ENCODE data around the gene LDLRAD1. TPM values are rescaled to one million over a fixed set of nuclear protein-coding genes. Genes with fewer than 3 reads are reported as not detected.

Gene LDLRAD1
- total and polyA plus RNA-seq, 2 donors (not counting 3 experiments of a cell fraction or from before 2014, with no cell fraction given), result not detected

- Histone ChIP-seq H3K9me3 (replicated peaks; ENCODE audit: control insufficient read depth, insufficient read depth, low read length) (no peaks in the 10 kb centered on the region), H3K36me3 (ENCODE audit: control insufficient read depth in 2 of 2, extremely low read depth in 1 of 2, insufficient read depth in 2 of 2, low read length in 2 of 2) (peaks cover 19 to 26% of the 10 kb centered on the region in 2 experiments), H4K20me1 (replicated peaks; ENCODE audit: control insufficient read depth, extremely low read depth, insufficient read depth, low read length) (no peaks in the 10 kb centered on the region), H3K9me1 (replicated peaks; ENCODE audit: control insufficient read depth, extremely low read depth, insufficient read depth, low read length) (no peaks in the 10 kb centered on the region), H3K9ac (replicated peaks; ENCODE audit: extremely low read depth, insufficient read depth, low read length) (no peak overlapping the region), H3K4me1 (ENCODE audit: control insufficient read depth, extremely low read depth, insufficient read depth, low read length) (peaks cover under 1% of the 10 kb centered on the region), H3K4me3 (replicated peaks in 1 of 3; ENCODE audit: insufficient read depth in 1 of 3, low read depth in 1 of 3, low read length in 3 of 3) (no peak overlapping the region), H3K79me2 (ENCODE audit: control insufficient read depth, insufficient read depth, low read length) (no peaks in the 10 kb centered on the region), H3K27ac (ENCODE audit: insufficient read depth, low read depth, low read length) (no peak overlapping the region), H2AFZ (ENCODE audit: low read depth, low read length) (no peak overlapping the region), H3K4me2 (ENCODE audit: insufficient read depth, low read length) (no peak overlapping the region), H3K27me3 (ENCODE audit: control insufficient read depth in 2 of 2, insufficient read depth in 2 of 2, low read length in 2 of 2) (no peaks in the 10 kb centered on the region)
- FAIRE-seq, result no peak
- intact Hi-C loops (cut with micrococcal nuclease), result no loop called here
- TF ChIP-seq JUN (IDR thresholded peaks at IDR 0.05; ENCODE audit: borderline replicate concordance, insufficient read depth, insufficient read length, low read depth) (no peak), MYC (IDR thresholded peaks at IDR 0.05; ENCODE audit: low read depth, low read length) (no peak), POLR2A (IDR thresholded peaks at IDR 0.05; ENCODE audit: low read depth, low read length) (no peak), EZH2 (IDR thresholded peaks at IDR 0.05; ENCODE audit: borderline replicate concordance, low read depth, low read length, severe bottlenecking) (no peak), MAX (IDR thresholded peaks at IDR 0.05; ENCODE audit: insufficient read depth, insufficient read length) (no peak), FOS (IDR thresholded peaks at IDR 0.05; ENCODE audit: borderline replicate concordance, insufficient read depth, low read length) (no peak), GATA2 (IDR thresholded peaks at IDR 0.05; ENCODE audit: insufficient read depth, insufficient read length, low read depth, low read length) (no peak), CTCF (IDR thresholded peaks at IDR 0.05; ENCODE audit: extremely low read depth in 1 of 2, insufficient read depth in 1 of 2, low read depth in 1 of 2, low read length in 2 of 2) (no peak), POLR2AphosphoS5 (IDR thresholded peaks at IDR 0.05; ENCODE audit: insufficient read depth, low read depth, low read length) (no peak)
- dilution Hi-C loops (cut with MboI; ENCODE audit: extremely low pct_ligation_motif_present, low sequenced_read_pairs), result no loop called here
- ChIA-PET CTCF (interaction anchor here (1.4 to 4.5 kb wide), 3 partner anchors 14 to 103 kb away, joined by 3 to 67 read pairs (median 7); no protein-coding TSS in a partner anchor), POLR2A (no interaction called here)
- DNase-seq (ENCODE audit: low read depth, low spot score), result no peak
- no TSS peak for BruUV-seq (replicated peaks)
Observed at GRCh38 chr1:53962395-53962794, 55.6 kb downstream of the LDLRAD1 start.

Measured in endothelial cell of umbilical vein (primary cell).